Activated CD4-positive, alpha-beta T cell treated with anti-CD3 and anti-CD28 coated beads, Interleukin-2, amount 50 U/mL, for 48 hours (primary cell): ENCODE results near the gene ARHGAP29.
"Not testable (repeated sequence)": the region's sequence is repeated elsewhere in the genome, so short reads cannot be mapped to it uniquely, and the experiment has no call there.

Source experiments
- DNase-seq, 2 experiments: peaks; one replicate each; pipeline ENCODE4 v3.0.0-alpha.2; 2020

Gene ARHGAP29

DNA sequence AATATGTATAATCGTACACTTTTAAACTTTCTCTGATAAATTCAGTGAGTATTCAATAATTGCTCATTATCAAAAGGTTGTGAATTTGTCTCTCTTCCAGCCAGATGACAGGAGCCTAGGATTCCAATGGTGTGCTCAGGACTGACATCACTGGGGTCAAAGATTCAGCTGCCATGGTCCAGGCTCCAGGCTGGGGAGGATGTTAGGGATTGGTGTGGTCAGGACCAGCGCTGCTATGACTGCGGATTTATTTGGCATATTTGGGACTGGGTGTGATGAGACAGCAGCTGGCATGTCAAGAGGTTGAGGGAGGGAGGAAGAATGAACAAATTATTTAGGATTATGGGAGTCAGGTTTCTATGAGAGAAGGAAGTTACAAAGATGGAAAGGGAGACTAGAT lies 68.3 kb downstream of the ARHGAP29 start:
- DNase-seq = no peak

DNA sequence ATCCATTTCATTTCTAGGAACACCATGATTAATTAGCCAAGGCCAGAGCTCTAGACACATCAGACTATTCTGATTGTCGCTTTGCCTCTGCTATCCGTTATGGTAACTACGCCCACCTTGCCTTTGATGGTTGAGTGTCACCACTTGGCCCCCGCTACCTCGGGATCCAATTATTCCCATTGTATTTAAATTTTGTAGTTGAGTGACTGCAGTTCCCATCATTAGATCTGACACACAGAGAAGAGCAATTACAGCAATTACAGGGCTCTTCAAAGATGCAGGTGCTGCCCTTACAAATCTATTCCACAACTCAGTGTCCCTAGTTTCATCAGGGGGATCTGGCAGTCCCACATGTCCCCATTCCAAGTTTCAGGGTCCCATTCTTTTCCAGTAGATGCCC lies 71.5 kb downstream of the ARHGAP29 start:
- DNase-seq = no peak

DNA sequence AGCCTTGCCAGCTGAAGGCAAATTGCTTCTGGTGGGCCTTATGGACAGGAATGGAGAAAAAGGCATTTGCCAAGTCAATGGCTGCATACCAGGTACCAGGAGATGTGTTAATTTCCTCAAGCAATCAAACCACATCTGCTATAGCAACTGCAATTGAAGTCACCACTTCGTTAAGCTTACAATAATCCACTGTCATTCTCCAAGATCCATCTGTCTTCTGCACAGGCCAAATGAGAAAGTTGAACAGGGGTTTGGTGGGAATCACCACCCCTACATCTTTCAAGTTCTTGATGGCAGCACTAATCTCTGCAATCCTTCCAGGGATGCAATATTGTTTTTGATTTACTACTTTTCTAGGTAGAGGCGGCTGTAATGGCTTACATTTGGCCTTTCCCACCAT lies 72.5 kb downstream of the ARHGAP29 start:
- not testable (repeated sequence) for DNase-seq

DNA sequence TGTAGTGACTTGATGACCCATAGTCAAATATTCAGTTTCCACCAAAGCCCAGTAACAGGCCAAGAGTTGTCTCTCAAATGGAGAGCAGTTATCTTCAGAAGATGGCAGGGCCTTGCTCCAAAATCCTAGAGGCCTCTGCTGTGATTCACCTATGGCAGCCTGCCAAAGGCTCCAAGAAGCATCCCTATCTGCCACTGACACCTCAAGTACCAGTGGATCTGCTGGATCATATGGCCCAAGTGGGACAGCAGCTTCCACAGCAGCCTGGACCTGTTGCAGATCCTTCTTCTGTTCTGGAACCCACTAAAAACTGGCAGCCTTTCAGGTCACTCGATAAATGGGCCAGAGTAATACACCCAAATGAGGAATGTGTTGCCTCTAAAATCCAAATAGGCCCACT lies 73.3 kb downstream of the ARHGAP29 start:
- not testable (repeated sequence) for DNase-seq

DNA sequence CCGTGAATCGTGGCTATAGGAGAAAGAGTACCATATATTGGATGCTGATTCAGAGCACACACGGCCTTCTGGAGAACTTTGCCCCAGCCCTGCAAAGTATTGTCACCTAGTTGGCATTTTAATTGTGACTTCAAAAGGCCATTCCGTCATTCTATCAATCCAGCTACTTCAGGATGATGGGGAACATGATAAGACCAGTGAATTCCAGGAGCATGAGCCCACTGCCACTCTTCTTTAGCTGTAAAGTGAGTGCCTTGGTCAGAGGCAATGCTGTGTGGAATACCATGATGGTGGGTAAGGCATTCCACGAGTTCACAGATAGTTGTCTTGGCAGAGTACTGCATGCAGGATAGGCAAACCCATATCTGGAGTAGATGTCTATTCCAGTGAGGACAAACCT lies 74.1 kb downstream of the ARHGAP29 start:
- DNase-seq = not testable (repeated sequence)

DNA sequence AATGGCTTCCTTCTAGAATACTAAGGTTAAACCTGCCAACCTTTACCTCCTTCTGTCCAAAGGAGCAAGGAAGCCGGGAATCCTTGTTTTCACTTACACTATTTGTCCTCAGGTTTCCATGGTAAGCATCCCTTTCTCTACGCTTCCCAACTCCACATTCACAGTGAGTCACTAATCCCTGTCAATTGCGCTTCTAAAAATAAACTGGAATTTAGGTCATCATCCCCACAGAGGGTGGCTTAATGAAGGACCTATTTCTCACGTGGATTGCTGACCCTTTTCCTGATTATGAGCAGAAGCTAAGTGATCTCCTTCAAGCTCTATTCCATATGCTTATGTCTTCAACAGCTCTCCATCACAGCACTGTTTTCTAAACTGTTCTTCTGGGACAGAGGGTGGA lies 76.6 kb downstream of the ARHGAP29 start:
- DNase-seq = no peak

DNA sequence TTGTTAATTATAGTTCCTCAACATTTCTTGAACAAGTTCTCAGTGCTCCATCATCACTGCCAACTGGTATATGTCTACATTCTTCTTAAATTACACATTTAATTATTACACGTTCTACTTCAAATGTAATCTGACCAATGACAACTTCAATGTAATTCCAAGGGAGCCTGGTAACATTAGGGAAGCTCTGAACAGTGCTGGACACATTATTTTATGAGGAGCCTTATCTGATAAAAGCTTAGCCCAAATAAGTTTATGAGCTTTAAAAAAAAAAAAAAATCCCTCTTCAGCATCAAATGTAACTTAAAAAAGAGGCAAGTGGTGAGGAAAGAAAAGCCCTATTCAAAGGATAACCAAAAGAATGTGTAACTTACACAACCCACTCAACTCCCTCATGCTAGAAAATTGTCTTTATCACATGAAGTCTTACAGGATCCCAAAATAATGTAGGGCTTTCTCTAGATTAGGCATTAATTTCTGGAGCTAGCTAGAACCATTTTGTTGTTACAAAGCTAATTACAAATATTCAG lies 81.2 kb downstream of the ARHGAP29 start:
- DNase-seq = no peak

DNA sequence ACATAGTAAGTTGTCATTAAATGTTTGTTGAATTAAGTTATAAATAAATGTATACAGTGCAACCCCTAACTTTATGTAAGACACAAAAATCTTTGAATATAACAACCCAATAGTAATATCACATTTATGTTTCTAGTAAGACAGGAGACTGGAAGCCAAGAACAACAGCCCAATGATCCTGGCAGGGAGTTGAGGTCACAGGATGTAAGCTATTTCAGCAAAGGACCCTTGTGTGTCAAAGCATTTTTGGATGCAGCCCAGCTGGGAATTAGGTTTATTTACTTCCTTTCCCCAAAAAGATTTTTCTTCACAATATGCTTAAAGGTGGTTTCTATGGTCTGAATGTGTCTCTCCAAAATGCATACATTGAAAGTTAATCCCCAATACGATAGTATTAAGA lies 82.4 kb downstream of the ARHGAP29 start:
- DNase-seq = no peak

DNA sequence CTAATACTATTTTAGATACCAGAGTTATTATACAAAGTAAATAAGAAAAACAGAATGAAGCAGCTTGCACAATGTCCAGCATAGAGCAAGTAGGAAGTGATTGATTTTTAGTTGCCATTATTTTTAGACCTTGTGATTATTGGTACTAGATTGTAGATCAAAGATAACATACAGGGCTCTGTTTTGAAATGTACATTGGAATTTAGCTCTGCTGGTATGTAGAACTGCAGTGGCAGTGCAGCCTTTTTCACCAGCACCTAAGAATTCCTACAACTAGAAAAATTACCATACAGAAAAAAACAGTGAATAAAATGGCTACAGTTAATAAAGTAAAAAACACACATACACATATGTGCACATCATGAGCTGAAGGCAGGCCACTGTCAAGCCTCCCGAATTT lies 84.3 kb downstream of the ARHGAP29 start:
- DNase-seq = no peak

DNA sequence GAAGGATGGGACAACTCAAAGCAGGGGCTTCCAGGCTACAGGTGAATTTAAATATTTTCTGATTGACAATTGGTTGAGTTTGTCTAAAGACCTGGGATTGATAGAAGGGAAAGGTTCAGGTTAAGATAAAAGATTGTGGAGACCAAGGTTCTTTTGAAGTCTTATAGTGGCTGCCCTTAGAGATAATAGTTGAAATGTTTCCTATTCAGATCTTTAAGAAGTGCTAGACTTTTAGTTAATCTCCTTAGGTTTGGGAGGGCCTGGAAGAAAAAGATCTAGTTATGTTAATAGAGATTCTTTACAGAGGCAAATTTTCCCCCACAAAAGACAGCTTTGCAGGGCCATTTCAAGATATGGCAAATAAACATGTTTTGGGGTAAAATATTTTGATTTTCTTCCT lies 88.2 kb downstream of the ARHGAP29 start:
- not testable (repeated sequence) for DNase-seq

DNA sequence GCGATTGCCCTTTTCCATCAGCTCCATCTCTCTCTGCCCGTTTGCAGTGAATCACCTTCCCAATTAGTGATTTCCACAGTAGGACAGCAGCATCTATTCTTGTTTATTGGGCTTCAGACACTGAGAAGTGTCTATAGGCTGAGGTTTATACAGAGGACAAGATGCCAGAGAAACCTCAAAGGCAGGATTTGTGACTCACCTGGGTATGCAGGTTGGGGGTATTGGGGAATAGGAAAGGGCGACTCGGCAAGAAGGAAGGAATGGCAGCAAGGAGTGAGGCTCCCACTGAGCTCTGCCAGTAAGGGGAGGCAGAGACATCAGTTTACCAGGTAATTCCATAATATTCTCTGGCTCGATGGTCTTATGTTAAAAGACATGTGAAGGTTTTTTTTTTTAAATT lies 91.1 kb downstream of the ARHGAP29 start:
- DNase-seq = no peak

DNA sequence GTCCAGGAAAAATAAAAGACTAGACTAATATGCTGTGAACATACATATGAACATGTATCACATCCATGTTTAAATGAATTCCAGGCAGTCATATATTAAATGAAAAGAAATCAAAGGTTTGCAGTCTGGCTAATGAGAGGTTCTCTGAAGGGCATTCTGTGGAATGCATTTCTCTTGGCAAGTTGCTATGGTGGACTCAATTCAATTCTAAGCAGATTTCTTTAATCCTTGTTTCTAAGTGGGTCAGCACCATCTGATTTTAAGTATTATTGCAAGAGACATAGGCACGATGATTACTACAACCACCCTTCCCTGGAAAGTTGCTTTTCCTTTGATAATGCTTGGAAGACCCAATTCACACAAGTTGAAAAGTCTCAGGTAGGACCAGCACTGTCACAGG lies 92.5 kb downstream of the ARHGAP29 start:
- no peak for DNase-seq

DNA sequence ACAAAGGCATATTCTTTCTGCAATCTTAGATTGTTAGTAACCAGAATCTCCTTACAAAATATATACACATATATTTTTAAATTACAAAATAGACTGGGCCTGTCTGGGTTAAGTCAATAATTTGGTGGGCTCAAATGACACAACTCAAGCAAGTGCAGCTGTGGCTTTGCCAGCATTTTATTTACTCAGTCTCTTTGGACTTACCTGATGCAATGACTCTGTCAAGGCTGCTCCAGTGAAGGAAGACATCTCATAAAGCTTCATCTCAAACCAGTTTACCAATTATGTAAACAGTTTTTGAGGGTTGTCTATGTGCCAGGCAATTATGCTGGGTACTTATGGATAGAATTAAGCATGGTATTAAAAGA lies 93.6 kb downstream of the ARHGAP29 start:
- no peak for DNase-seq

DNA sequence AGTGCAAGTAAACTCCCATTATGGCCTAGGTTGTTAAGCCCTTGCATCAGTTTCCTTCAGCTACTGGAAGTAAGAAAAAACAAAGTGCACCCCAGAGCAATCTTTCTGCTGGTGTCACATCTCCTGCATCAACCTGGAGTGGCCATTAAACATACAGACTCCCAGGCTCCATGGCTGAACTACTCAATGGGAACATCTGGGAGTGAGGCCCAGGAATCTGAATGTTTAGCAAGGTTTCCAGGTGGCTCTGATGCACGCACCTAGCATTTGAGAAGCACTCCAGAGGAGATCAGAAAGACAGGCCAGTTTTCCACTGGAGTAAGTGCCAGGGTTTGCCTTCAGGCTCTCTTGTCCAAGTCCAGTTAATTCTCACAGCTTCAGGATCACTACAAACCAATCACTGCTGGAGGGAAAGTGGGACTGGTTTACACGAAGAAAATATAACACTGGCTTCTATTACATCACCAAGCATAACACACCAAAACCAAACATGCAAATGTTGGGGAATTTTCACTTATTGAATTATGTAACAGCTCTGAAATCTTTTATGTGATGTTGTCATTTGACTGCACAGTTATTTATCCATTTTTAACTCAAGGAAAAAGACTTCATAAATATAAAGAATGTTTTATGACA lies 94.1 kb downstream of the ARHGAP29 start:
- DNase-seq = no peak

DNA sequence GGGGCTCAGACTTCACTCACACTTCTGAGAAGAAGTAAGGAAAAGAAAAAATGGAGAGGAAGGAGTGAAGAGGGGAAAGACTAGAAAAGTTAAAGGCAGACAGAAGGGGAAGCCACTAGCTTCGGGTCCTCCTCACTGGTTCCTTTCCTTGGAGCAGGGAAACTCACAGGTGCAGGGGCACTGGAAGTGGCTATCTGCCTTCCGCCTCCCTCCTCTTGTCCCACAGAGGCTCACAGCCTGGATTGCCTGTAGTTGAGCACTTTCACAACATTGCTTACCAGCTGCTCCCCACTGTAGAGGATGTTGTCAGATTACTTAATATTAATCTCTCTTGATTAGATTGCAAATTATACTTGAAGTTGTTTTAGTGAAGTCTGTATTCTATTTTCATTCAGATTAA lies 94.8 kb downstream of the ARHGAP29 start:
- DNase-seq = no peak

DNA sequence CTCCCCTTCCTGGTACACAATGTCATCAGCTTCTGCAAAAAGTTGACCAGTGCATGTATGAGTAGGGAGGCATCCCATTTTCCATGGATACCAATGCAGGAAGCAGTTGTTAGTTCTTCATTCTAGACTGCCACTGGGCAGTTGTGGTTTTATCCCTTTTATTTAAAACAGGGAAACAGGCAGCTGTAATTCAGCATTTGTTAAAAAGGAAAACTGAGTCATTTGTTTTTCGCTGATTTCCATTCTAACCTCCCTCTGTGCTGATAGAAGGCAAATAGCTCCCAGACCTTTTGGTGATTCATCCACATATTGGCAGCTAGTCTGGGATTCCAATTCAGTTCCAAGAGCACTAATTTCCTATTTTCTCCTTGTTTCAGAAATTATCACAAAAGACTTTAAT lies 95.4 kb downstream of the ARHGAP29 start:
- DNase-seq = no peak

DNA sequence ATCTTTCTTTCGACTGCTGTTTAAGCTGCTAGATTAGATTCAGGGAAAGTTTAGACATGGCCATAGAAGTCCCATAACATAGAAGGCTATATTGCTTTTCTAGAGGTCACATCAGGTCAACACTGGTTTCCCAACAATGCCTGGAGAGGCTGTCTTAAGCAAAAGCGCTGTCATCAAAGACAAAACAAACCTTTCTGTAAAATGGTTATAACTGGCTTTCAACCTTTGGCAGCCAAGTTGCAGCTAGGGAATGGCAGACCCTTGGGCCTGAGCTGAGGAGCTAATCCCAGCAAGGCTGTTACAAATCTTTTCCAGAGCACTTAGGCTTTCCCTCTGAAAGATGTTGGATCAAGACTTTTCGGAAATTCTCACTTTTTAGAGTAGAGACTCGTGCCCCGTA lies 105.3 kb downstream of the ARHGAP29 start:
- no peak for DNase-seq

DNA sequence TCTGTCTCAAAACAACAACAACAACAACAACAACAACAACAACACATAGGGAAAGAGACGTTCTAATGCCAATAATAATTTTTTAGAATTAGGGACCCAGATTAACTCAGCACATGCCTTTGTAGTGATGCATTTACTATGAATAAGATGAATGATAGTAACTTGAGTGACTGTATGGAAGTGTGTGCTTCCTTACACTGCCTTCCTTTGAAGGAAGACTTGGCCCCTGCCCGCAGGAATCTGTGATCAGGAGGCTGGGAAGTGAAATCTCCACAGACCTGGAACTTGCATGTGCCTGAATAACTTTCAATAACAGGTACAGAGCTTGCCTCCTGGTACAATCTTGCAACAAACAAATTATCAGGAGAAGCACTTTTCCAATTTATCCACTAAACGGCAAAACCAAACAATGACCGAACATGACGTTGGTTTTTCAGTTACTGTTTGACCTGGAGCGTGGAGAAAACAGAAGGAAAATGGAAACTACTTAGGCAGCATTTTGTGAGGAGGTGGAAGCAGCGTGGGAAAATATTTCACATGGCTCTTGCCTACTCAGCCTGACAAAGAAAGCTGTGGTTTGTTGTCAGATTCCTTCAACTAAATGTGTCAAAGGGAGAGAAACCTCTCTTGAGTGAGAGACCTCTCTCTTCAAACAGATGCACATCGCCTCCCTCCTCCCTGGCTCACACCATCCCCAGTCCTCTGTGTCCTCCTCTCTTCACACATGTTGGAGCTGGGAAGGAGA lies 106.4 kb downstream of the ARHGAP29 start:
- no peak for DNase-seq

DNA sequence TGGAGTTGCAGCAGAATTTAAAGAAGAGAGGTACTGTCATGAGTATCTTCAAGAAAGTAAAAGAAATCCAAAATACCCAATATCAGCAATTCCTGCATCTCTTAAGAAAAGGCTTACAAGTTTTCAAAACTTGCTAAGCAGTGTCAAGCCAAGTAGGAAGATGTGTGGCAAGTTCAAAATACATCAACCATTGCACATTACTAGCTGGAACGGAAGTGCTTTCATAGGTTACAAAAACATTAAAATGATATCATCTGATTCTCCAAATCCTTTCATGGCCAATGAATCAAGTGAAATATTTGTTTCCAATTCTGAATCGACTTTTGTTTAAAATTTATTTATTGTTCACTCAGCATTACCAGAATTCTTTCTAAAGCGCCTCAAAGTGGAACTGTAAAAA lies 110.7 kb downstream of the ARHGAP29 start:
- no peak for DNase-seq

DNA sequence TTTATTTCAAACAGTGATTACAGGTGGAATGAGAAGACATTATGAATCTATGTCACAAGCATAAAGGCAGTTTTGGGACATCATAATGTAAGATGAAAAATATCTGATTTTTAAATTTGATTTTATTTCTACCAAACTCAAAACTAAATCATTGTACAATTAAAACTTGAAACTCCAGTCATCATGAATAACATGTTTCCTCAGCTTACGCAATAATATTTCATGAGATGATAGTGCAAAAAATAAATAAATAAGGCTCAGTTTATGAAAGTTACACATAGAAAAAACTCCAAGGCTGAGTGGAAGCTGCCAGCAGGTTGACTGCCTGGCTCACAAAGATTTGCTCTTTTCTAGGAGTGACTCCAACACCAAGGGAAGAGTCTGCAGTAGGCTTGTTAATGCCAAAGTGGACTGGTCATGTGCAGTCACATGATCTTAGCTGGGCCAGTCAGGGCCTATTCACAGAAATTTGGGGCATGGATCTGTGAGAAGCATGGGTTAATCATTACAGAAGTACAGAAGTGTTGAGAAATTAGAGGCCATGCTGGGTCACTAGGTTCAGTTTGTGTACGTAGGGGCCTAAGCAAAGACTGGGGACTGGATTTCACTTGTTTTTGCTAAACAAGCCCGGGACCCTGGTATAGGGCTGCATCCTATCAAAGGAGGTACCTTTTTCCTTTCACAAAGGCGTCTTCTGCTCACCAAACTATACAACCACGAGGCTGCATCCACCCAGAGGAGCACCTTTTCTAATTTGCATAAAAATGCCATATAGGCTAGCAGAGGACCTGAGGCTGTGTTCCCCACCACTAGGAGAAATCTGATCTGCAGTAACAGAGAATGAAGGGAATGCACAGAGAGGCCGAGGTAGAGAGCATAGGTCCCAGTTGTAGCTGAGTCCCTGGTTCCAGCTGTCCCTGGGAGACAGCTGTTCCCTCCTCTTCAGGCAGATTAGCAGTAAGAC lies 111.6 kb downstream of the ARHGAP29 start:
- no peak for DNase-seq

DNA sequence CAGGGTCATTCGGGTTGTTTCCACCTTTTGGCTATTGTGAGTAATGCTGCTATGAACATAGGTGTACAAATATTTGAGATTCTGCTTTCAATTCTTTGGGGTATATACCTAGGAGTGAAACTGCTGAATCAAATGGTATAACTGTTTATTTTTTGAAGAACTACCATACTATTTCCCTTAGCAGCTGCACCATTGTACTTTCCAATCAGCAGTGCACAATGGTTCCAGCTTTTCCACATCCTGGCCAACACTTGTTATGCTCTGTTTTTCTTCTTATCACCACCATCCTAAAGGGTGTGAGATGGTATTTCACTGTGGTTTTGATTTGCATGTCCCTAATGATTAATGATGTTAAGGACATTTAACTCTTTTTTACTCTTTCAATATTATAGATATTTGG lies 112.8 kb downstream of the ARHGAP29 start:
- no peak for DNase-seq

DNA sequence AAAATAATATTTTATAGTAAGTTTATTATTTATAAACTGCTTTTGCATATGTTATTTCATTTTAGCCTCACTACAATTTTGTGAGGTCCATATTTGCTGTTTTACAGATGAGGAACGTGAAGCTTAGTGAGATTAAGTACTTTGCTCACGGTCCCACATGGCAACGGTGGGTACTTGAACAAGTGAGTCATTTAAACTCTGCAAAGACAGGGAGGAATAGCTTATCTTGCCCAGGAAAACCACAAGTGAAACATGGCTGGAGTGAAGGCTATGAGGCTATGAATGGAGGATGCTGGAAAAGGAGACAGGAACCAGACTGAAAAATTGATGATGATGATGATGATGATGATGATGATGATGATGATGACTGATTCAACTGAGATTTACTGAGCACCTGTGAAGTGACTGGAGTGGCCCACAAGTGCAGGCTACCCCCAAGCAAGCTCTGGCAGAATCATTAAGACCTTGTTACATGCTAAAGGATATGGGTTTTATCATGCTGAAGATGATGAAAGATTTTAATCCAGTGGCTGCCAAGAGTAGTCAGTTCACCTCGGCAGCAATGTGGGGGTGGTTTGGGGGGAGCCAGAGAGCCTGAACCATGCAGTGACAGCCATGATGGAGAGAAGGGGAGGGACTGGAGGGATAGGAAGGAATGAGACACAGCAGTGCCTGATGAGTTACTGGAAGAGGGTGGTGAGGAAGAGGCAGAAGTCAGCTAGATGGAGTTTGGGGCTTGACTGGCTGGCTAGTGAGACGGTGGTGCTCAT lies 115.0 kb downstream of the ARHGAP29 start:
- DNase-seq = no peak
